NCI-H1694 (cell line): Measurements from ENCODE around the gene TULP4.
"Not testable (repeated sequence)": the region's sequence is repeated elsewhere in the genome, so short reads cannot be mapped to it uniquely, and the experiment has no call there.

Source experiments
- DNase-seq: peaks from one replicate; lab custom pipeline; 2025; lab: John Stamatoyannopoulos, UW

The TULP4 gene

DNA sequence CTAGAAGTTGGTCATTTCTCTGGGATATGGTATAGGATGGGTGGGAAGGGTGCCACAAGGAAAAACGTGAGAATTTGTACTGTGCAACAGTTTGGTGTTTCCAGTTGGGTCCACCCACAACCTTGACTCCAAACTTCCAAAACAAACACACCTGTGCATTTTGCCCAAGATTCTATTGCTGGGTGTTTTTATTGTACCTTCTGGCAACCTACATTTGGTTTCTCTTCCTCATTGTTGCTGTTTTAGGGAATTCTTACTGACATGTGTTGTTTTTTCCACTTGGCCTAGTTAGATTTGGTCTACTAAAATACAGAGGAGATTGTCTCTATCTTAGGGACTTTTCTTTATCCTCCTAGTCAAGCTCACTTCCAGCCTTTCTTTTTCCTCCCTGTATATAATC lies 16.7 kb downstream of the TULP4 start:
- DNase-seq: no peak

DNA sequence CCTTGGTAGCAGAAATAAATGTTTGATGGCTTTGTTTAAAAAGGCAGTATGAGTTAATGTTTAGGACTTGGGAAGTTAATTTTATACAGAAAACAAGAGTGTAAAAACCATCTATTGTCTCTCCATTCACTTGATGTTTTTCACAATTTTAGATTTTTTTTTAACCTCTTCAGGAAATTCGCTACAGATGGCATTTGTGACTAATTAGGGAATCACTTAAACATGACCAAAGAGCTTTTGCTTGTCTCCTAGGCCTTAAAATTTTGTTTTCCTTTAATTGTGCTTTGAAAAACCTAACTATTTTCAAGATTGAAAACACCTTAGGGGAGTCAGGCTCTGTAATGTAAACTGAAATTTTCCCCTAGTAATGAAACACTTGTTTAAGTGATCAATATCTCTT lies 17.3 kb downstream of the TULP4 start:
- no peak for DNase-seq

DNA sequence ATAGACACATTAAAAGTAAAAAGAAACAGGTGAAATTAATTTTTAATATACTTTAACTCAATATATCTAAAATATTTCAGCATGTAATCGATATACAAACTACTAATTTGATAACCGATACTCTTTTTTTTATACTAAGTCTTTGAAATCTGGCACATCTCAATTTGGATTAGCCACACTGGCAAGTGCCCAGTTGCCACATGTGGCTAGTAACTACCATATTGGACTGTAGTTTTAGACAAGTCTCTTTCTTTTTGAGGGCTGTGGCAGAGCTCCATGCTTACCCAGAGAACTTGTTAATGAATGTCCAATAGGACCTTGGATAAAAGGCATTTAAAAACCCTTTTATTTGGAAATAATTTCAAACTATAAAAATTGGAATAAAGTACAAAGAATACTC lies 17.8 kb downstream of the TULP4 start:
- DNase-seq: no peak

DNA sequence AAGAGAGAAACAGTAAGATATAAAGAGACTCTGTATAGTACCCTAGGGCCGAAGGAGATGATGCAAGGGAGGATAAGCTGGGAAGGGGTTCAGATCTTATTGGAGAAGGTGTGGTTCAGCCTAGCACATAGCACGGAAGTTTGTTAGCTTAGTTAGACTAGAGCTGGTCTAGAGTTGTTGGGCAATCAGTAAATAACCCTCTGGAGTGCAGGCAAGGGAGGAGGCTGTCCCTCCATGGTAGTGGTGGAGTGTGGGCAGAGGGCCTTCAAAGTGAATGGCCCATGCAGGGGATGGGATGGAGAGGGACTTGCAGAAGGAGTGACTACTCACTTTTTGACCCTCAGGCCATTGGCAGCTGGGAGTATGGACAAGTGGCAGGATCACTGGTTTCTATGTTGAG lies 20.0 kb downstream of the TULP4 start:
- no peak for DNase-seq

DNA sequence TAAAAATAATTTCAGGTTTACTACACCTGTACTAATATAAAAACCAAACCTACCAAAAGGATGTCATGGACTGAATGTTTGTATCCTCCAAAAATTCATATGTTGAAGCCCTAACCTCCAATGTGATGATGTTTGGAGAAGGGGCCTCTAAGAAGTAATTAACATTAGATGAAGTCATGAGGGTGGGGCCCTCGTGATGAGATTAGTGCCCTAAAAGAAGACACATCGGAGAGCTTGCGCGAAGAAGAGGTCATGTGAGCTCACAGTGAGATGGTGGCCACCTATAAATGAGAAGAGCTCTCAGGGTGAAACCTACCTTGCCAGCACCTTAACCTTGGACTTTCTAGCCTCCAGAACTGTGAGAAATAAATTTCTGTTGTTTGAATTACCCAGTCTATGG lies 20.8 kb downstream of the TULP4 start:
- DNase-seq: no peak

DNA sequence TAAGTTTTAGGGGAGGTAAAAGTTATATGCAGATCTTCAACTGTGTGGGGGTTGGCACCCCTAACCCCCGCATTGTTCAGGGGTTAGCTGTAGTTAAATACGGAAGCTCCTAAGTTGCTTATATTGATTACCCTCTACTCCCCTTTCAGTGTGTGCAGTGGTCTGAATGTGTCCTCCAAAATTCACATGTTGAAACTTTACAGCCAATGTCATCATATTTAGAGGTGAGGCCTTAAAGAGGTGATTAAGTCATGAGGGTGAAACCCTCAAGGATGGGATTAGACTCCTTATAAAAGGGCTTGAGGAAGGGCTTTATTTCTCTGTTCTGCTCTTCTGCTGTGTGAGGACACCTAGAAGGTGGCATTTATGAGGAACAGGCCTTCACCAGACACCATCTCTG lies 22.3 kb downstream of the TULP4 start:
- DNase-seq: no peak

DNA sequence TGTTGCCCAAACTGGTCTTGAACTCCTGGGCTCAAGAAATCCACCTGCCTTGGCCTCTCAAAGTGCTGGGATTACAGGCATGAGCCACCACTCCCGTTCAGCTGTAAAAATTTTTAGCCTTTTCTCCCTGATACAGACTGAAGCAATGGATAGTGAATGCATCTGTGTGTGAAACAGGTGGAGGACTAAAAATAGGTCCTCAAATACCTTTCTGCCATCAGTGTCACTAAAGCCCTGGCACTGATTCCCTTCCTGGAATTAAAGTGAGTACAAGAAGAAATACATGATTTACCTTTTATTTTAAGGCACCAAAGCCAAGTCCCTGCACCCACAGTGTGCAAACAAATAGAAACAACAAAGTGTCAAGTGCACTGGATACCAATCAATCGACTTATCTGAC lies 25.1 kb downstream of the TULP4 start:
- no peak for DNase-seq

DNA sequence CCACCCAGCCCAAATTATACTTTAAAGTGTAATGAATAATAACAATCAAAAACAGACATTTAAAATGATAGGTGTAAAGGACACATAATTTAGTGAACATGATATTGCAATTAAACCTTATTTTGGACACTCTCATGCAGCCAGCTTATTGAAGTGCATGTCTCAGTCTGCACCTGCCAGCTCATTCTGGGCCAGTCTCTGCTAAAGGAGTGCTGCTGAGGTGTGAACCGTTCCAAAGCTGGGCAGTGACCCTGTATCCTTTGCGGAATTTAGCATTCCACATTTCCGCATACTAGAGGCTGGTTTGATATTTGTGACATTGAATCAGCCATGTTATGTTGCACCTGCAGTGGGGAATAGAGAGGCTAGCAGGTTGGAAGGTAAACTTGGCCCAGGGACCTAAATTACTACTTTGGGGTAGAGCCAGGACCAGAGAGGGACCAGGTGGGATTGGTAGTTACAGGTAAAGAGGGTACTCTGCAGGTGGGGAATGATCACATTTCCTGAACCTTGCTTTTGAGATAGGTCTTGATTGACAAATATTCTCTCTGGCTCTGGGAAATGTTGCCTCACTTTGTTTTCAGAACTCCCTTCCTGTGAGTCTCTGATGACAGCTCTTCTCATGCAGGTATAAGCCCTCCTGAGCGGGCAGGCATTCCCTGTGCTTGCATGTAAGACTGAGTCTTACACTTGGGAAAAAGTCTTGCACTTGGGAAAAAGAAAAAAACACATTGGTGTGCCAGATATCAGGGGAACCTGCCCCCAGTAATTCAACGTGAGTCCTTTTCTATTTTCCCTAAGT lies 26.2 kb downstream of the TULP4 start:
- DNase-seq: no peak

DNA sequence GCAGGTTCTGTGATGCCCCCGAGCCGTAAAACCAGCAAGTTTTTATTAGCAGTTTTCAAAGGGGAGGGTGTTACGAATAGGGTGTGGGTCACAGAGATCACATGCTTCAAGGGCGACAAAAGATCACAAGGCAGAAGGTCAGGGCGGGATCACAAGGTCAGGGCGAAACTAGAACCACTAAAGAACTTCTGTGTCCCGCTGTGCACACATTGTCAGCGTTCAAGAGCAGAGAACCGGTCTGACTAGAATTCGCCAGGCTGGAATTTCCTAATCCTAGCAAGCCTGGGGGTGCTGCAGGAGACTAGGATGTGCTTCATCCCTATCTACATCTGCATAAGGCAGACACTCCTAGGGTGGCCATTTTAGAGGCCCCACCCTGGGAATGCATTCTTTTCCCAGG lies 26.9 kb downstream of the TULP4 start:
- DNase-seq: not testable (repeated sequence)

DNA sequence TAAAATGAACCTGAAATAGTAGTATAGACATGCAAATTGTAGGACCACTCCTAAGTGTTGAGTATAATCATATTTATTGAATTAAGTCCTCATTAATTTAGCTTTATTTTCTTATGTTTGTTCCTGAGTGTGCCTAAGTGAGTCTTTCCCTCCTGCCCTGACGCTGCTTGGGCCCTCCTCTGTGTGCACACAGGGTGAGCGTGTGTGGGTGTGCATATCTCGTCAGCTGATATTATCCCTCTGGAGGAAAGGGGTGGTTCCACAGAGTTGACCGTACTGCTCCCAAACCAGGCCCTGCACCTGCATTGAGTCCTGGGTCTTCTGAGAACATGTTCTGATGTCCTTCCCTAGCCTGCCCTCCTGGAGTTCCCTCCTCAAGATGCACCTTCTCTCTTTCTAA lies 28.0 kb downstream of the TULP4 start:
- no peak for DNase-seq

DNA sequence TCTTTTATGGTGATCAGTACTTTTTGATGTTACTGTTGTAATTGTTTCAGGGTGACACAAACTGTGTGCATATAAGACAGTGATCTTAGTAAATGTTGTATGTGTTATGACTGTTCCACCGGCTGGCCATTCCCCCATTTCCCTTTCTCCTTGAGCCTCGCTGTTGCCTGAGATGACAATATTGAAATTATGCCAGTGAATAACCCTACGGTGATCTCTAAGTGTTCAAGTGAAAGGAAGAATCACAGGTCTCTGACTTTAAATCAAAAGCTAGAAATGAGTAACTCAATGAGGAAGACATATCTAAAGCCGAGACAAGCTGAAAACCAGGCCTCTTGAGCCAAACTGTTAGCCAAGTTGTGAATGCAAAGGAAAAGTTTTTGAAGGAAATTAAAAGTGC lies 32.3 kb downstream of the TULP4 start:
- no peak for DNase-seq

DNA sequence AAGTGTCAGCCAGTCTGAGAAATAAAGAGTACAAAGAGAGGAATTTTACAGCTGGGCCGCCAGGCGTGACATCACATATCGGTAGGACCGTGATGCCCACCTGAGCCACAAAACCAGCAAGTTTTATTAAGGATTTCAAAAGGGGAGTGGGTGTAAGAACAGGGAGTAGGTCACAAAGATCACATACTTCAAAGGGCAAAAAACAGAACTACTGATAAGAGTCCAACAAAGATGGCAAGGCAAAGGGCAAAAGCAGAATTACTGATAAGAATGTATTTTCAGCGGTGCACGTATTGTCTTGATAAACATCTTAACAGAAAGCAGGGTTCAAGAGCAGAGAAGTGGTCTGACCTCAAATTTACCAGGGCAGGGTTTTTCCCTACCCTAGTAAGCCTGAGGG lies 33.2 kb downstream of the TULP4 start:
- DNase-seq: not testable (repeated sequence)

DNA sequence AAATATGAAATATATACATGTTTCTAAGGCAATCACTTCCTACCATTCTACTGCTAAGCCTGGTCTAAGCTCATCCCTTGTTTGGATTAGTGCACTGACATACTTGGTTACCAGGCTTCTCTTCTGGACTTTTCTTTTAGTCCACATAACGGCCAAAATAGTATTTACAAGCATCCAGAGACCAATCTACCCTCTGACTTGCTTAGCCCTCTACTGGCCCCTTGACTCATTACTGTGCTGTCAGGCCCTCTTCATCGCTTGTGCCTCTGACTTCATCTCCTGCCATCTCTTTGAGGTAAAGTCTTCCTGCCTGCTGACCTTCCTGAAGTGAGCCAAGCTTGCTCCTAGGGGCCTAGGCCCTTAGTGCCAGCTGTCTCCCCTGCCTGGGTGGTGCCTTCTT lies 35.1 kb downstream of the TULP4 start:
- no peak for DNase-seq

DNA sequence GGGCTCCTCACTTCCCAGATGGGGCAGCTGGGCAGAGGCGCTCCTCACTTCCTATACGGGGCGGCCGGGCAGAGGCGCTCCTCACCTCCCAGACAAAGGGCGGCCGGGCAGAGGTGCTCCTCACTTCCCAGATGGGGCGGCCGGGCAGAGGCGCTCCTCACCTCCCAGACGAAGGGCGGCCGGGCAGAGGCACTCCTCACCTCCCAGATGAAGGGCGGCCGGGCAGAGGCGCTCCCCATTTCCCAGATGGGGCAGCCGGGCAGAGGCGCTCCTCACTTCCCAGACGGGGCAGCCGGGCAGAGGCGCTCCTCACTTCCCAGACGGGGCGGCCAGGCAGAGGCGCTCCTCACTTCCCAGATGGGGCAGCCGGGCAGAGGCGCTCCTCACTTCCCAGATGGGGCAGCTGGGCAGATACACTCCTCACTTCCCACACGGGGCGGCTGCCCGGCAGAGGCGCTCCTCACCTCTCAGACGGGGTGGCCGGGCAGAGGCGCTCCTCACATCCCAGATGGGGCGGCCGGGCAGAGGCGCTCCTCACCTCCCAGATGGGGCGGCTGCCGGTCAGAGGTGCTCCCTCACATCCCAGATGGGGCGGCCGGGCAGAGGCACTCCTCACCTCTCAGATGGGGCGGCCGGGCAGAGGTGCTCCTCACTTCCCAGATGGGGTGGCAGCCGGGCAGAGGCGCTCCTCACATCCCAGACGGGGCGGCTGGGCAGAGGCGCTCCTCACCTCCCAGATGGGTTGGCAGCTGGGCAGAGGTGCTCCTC lies 36.7 kb downstream of the TULP4 start:
- not testable (repeated sequence) for DNase-seq

DNA sequence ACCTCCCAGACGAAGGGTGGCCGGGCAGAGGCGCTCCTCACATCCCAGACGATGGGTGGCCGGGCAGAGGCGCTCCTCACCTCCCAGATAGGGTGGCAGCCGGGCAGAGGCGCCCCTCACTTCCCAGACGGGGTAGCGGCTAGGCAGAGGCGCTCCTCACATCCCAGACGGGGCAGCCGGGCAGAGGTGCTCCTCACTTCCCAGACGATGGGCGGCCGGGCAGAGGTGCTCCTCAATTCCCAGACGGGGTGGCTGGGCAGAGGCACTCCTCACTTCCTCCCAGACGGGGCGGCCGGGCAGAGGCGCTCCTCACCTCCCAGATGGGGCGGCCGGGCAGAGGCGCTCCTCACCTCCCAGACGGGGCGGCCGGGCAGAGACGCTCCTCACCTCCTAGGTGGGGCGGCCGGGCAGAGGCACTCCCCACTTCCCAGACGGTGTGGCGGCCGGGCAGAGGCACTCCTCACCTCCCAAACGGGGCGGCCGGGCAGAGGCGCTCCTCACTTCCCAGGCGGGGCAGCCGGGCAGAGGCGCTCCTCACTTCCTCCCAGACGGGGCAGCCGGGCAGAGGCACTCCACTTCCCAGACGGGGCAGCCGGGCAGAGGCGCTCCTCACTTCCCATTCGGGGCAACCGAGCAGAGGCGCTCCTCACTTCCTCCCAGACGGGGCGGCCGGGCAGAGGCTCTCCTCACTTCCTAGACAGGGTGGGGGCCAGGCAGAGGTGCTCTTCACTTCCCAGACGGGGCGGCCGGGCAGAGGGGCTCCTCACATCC lies 37.4 kb downstream of the TULP4 start:
- not testable (repeated sequence) for DNase-seq

DNA sequence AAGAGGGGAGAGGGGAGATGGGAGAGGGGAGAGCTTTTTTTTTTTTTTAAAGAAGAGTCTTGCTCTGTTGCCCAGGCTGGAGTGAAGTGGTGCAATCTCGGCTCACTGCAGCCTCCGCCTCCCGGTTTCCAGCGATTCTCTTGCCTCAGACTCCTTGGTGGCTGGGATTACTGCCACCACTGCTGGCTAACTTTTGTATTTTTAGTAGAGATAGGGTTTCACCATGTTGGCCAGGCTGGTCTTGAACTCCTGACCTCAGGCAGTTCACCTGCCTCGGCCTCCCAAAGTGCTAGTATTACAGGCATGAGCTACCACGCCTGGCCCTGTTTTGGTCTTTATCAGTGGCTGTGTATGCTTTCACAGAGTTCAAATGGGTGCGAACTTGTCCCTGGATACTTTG lies 38.5 kb downstream of the TULP4 start:
- not testable (repeated sequence) for DNase-seq

DNA sequence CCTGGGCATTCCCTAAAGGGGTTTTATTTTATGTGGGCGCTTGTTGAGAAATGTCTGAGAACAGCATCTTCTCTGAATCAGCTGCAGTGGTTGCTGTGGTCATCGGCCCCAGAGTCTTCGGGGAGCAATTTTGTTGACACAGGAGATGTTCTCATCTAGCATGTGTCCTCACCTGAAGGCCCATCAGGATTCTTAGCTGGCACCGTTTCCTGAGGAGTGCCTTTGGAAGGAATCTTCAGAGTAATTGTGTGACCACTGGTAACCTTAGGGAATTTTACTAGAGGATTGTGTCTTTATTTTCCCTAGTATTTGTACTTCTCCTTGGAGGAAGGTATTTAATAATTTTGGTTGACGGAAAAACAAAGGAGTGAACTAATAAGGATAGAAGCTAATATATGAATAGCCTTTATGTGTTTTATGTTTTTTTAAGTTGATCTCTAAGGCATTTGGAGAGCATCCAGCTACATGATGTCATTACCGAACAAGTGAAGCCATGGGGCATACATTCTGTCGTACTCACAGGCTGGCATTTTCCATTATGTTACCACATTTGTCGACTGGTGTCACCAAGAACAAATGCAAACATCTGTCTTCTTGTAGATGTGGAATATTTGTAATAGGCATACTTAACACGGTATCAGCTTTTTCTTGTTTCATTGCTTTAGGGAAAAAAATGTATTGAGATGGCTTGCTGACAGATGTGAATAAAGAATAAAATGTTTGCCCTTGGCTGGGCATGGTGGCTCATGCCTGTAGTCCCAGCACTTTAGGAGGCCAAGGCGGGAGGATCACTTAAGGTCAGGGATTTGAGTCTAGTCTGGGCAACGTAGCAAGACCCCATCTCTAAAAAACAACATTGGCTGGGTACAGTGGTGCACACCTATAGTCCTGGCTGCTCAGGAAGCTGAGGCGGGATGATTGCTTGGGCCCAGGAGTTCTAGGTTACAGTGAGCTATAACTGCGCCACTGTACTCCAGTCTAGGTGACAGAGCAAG lies 41.9 kb downstream of the TULP4 start:
- DNase-seq: no peak

DNA sequence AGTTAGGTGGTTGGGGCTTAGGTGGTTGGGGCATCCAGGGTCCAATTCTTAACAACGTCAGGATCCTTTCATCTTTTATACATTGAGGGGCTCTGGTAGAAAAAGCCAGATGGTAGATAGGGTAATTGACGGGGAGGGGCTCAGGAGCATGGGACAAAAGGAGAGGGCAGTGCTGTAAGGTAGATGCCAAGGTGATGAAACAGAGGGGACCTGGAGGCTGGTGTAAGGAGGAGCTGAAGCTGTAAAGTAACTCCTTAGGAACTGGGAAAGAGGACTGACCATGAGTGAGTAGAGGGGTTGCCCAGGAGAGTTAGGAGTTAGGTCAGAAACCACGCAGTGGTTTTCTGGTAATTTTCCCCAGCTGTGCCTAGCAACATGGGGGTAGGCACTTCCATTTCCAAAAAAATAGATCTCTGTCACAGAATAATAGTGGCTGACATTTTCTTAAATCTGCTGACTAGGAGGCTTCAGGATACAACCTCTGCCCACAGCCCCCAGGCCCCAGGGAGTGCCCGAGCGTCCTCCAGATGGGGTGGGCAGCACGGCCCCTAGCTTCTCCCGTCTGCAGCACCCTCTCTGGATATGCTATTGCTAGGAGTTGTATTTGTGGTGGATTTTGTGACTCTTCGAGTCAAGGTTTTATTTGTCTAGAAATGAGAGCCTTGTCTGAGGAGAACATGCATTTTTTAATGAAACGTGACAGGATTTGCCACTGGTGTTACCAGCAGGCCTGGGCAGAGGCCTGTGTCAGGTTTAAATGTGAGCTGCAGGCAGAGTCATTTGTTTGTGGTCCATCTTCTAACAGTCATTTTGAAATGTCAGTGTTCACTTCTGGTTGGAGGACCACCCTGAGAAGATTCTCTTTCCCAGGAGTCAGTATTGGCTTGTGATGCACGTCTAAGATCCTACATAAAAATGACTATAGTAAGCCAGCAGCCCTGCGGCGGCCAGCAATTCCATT lies 44.6 kb downstream of the TULP4 start:
- no peak for DNase-seq

DNA sequence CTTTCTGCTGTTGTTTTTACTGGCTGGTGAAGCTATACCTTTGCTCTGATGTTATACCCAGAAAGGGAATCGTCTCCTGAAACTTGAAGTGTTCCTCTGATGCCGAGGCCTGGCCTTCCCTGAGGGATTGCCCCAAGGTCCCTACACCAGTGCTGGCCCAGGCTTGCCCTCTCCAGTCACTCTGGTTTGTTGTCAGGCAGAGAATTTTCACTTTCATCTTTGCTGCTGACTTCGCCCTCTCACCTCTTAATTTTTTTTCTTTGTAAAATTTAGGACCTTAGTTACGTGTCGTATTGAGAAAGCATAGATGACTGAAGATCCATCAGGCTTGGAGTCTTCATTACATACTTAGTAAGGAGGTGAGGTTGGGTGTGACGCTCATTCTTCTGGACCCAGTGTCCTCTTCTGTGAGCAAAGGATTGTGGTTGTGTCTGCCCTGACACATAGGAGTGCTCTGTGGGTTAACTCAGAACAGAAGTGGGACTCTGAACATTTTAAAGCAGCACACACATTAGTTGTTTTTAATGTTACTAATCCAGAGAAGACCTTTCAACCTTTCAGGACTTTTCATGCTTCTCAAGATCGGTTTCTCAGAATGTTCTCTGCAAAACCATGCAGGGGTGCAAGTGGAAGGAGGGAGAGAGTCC lies 45.4 kb downstream of the TULP4 start:
- DNase-seq: no peak
